Epidermal melanocyte (primary cell): ENCODE data around the gene PCDHGA1.
"Not testable (repeated sequence)": the region's sequence is repeated elsewhere in the genome, so short reads cannot be mapped to it uniquely, and the experiment has no call there.

ENCODE experiments used
- DNase-seq: peaks from one replicate; pipeline ENCODE4 v3.0.0; 2011; ENCODE audit warnings: low spot score; ENCODE audit not compliant: insufficient read length

The PCDHGA1 gene

GRCh38 chr5:141330299-141331080 lies at the start of gene PCDHGA1:
Gene PCDHGA1, plus strand, starts transcription at chr5:141330514.
- no peak for DNase-seq

- DNase-seq: no peak
Observed at GRCh38 chr5:141298376-141298775, 31.9 kb upstream of the PCDHGA1 start.

GRCh38 chr5:141303756-141304155 lies 26.6 kb upstream of the PCDHGA1 start, which contains the start of gene SLC25A2:
Gene SLC25A2, minus strand, starts transcription at chr5:141304049. Its CDS starts 184 bp downstream, at chr5:141303865.
- no peak for DNase-seq

GRCh38 chr5:141306630-141307029 lies 23.7 kb upstream of the PCDHGA1 start:
- no peak for DNase-seq

- no peak for DNase-seq
Observed at GRCh38 chr5:141313711-141314110, 16.6 kb upstream of the PCDHGA1 start.

GRCh38 chr5:141316963-141317362 lies 13.4 kb upstream of the PCDHGA1 start:
- DNase-seq: not testable (repeated sequence)

GRCh38 chr5:141319202-141319601 lies 11.1 kb upstream of the PCDHGA1 start:
- DNase-seq: no peak

GRCh38 chr5:141319699-141320098 lies 10.6 kb upstream of the PCDHGA1 start:
- no peak for DNase-seq

GRCh38 chr5:141320225-141321169 lies 9.8 kb upstream of the PCDHGA1 start, which contains the start of gene TAF7:
Gene TAF7, minus strand, starts transcription at chr5:141320784. Its CDS starts 740 bp downstream, at chr5:141320044.
- peak; percentile 80 for DNase-seq

- DNase-seq: no peak
Observed at GRCh38 chr5:141322261-141322660, 8.1 kb upstream of the PCDHGA1 start.

- no peak for DNase-seq
Observed at GRCh38 chr5:141326088-141326854, 4.0 kb upstream of the PCDHGA1 start.

- no peak for DNase-seq
Observed at GRCh38 chr5:141328231-141328630, 2.1 kb upstream of the PCDHGA1 start.

GRCh38 chr5:141332571-141332970 lies 2.3 kb downstream of the PCDHGA1 start:
- not testable (repeated sequence) for DNase-seq

- no peak for DNase-seq
Observed at GRCh38 chr5:141338538-141339306, 8.4 kb downstream of the PCDHGA1 start, which contains the start of gene PCDHGA2. Gene PCDHGA2, plus strand, starts transcription at chr5:141338760.

- DNase-seq: not testable (repeated sequence)
Observed at GRCh38 chr5:141340781-141341354, 10.6 kb downstream of the PCDHGA1 start.

GRCh38 chr5:141342773-141343172 lies 12.5 kb downstream of the PCDHGA1 start:
- DNase-seq: no peak

GRCh38 chr5:141343242-141343952 lies 13.1 kb downstream of the PCDHGA1 start, which contains the start of gene PCDHGA3:
Gene PCDHGA3, plus strand, starts transcription at chr5:141343829. Its CDS starts 205 bp downstream, at chr5:141344034.
- no peak for DNase-seq

- DNase-seq: no peak
Observed at GRCh38 chr5:141343953-141344463, 13.7 kb downstream of the PCDHGA1 start.

- DNase-seq: no peak
Observed at GRCh38 chr5:141345327-141345726, 15.0 kb downstream of the PCDHGA1 start.
